Stomach smooth muscle (tissue), 2 donors: ENCODE results near the gene IGDCC3.
"Not testable (repeated sequence)": the region's sequence is repeated elsewhere in the genome, so short reads cannot be mapped to it uniquely, and the experiment has no call there.

Experiments
- H3K27ac ChIP-seq: one replicate; pipeline ENCODE4 v1.7.0; 2013; ENCODE audit warnings: mild to moderate bottlenecking, low read length, inconsistent platforms
- H3K27me3 ChIP-seq, 2 donors: one replicate each; pipeline ENCODE4 v1.7.0; 2013; ENCODE audit warnings: low read length in 2 of 2; ENCODE audit not compliant: insufficient read depth in 2 of 2, control insufficient read depth in 1 of 2
- H3K36me3 ChIP-seq, 2 donors: one replicate each; pipeline ENCODE4 v1.7.0; 2013; ENCODE audit warnings: low read length in 2 of 2; ENCODE audit not compliant: control insufficient read depth in 2 of 2, insufficient read depth in 2 of 2
- H3K4me1 ChIP-seq: one replicate; pipeline ENCODE4 v1.7.0; 2013; ENCODE audit warnings: low read length; ENCODE audit not compliant: control insufficient read depth, insufficient read depth
- H3K4me3 ChIP-seq, 2 donors: one replicate each; pipeline ENCODE4 v1.7.0; 2013; ENCODE audit warnings: low read length in 2 of 2
- H3K9ac ChIP-seq, 2 donors: one replicate each; pipeline ENCODE4 v1.7.0; 2013; ENCODE audit warnings: low read length in 2 of 2, mild to moderate bottlenecking in 1 of 2
- H3K9me3 ChIP-seq, 2 donors: one replicate each; pipeline ENCODE4 v1.7.0; 2013; ENCODE audit warnings: low read length in 2 of 2; ENCODE audit not compliant: control insufficient read depth in 2 of 2
- donor health status: healthy.
- donor health status: Pancreatic carcinoma.

IGDCC3 gene

DNA sequence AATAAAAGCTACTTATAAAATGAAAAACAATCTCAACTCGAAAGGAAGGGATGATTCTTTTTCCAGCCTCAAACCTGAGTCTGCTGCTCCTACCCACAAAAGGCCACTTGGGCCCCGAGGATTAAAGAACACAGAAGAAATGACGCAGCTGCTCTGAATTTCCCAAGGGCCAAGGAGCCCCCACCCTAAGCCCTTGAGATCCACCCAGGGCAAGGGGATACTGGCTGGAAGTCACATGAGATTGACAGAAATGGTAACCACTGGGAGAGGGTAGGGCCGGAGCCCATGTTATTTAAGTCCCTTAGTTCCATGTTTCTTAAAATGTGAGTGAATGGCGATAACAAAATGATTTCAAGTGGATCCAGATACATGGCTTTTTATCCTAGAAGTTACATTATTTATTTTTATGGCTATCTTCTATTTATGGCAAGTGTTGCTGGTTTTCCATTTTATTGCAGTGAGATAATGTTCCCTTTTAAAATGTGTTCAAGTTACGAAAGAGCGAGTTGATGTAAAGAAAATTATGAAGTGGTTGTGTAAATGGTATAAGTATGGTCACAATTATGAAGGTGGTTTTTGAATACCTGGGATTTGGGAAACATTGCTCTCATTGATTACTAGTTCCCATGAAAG, 28.1 kb upstream of the IGDCC3 start:
- Histone ChIP-seq H3K4me1 (no peaks in the 10 kb centered on the region), H3K9me3 (no peaks in the 10 kb centered on the region), H3K9ac (no peak overlapping the region), H3K27ac (no peak overlapping the region), H3K4me3 (no peak overlapping the region), H3K27me3 (peaks cover 7 to 12% of the 10 kb centered on the region in 2 donors), H3K36me3 (no peaks in the 10 kb centered on the region)

DNA sequence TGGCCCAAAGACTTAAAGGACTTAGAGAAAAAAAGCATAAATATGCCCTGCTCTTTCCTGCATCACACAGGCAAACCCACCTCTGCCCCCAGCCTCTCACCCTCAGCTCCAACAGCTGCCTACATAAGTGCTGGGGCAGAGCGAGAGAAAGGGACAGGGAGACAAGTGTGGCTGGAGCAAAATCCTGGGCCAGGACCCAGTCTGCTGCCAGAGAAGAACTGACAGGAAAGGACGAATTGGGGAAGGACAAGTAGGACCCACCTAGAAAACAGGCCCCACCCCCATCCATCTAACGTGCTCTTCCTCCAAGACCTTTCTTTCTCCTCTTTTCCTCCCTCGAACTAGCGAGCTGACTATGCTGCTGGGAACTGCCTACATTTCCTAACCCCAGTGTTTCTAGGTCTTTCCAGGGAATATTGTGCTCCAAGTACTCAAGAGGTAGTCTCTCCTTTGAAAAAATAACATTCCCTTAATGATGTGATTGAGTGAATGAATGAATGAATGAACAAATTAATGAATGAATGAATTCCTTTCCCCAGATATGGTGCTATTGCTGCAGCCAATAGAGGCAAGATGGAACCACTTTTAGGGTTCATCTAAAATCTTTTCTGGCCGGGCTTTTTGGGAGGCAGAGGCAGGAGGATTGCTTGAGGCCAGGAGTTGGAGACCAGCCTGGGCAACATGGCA, 26.5 kb upstream of the IGDCC3 start:
- H3K9me3 ChIP-seq = no peaks in the 10 kb centered on the region
- no peaks in the 10 kb centered on the region for H3K36me3 ChIP-seq
- no peaks in the 10 kb centered on the region for H3K4me1 ChIP-seq
- H3K27me3 ChIP-seq = peaks cover 7 to 13% of the 10 kb centered on the region in 2 donors
- H3K27ac ChIP-seq = no peak overlapping the region
- H3K9ac ChIP-seq = no peak overlapping the region
- no peak overlapping the region for H3K4me3 ChIP-seq

DNA sequence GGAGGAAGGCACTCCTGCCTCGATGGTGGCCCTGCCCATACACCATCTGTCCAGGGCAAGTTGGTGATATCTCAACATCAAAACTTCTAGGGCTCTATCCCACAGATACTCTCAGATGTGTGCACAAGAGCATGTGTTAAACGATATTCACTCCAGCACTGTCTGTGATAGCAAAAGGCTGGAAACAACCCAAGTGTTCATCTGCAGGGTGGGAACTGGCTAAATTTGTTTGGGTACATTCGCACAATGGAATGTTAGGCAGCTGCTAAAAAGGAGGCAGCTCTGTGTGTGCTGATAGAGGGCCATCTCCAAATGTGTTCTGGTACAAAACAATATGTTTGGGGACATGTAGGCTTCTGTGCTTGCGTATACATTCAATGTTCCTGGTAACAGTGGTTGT, 25.2 kb upstream of the IGDCC3 start:
- Histone ChIP-seq H3K27me3 (peaks cover 7 to 11% of the 10 kb centered on the region in 2 donors), H3K9ac (no peak overlapping the region)

DNA sequence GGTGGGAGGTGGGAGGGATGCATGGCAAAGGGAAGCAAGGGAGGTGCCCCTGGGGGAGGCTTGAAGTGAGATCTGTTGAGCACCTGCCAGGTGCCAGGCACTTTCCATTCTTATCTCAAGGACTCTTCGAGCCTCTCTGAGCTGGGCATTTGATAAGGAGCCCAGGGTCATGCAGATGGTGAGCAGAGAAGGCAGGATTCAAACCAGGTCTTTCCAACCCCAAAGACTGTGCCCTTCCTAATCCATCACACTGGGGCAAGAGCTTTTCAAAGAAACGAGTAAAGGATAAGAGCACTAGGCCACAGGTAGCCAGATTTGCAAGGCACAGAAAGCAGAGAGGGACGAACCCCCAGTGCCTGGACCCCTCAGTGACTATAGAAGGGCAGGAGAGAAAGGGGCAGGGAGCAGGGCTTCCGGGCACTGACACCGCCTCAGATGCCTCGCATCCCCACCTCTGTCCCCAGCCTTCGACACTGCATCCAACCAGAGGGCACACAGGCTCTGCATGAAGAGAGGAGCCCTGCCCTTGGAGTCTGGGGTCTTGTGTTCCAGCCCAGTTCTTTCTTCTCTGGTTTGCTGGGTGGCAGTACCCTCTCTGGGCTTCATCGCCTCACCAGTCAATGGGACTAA, 23.9 kb upstream of the IGDCC3 start:
- H3K36me3 ChIP-seq = no peaks in the 10 kb centered on the region
- no peak overlapping the region for H3K9ac ChIP-seq
- no peak overlapping the region for H3K4me3 ChIP-seq
- no peaks in the 10 kb centered on the region for H3K9me3 ChIP-seq
- no peaks in the 10 kb centered on the region for H3K4me1 ChIP-seq
- no peak overlapping the region for H3K27ac ChIP-seq
- H3K27me3 ChIP-seq = peaks cover 13 to 17% of the 10 kb centered on the region in 2 donors

More for the DNA sequence above, 25.2 kb upstream of the IGDCC3 start:
- no peaks in the 10 kb centered on the region for H3K4me1 ChIP-seq
- no peaks in the 10 kb centered on the region for H3K9me3 ChIP-seq
- H3K27ac ChIP-seq = no peak overlapping the region
- H3K4me3 ChIP-seq = no peak overlapping the region
- no peaks in the 10 kb centered on the region for H3K36me3 ChIP-seq

DNA sequence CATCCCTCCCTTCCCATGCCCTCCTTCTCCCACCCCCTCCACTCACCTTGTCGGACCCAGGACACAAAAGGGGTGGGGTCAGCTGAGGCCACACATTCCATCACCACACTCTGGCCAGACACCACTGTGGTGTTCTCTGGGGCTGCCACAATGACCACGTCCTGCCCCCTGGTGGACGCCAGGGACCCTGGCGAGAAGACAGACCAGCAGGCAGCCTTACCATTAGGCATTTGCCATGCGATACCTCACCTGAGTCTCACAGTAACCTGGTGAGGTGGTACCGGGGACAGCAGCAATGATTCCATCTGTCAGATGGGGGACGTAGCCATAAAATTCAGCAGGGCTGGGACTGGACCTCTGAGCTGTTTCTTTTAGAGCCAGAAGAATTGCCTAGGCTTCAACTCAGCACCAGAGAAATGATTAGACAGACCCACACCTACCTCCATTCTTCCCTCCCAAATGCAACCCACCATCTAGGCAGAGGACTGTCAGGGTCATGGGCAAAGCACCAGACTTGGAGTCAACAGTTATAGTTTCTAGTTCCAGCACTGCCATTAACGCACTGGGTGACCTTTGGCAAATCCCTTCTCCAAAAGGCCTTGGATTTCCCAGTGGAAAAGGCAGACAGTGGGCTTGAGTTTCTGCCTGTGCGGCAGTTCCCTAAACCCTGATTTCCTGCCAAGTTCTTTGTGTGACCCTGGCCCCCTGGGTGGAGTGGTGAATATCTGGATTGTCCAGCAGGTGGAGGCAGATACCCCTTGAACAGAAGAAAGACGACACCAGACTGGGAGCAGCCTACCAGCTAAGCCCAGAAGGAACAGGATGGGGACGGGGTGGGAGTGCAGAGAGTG, 23.2 kb upstream of the IGDCC3 start:
- Histone ChIP-seq H3K4me3 (no peak overlapping the region), H3K9me3 (no peaks in the 10 kb centered on the region), H3K36me3 (no peaks in the 10 kb centered on the region), H3K9ac (no peak overlapping the region), H3K27me3 (peaks cover 18 to 22% of the 10 kb centered on the region in 2 donors), H3K27ac (no peak overlapping the region), H3K4me1 (no peaks in the 10 kb centered on the region)

DNA sequence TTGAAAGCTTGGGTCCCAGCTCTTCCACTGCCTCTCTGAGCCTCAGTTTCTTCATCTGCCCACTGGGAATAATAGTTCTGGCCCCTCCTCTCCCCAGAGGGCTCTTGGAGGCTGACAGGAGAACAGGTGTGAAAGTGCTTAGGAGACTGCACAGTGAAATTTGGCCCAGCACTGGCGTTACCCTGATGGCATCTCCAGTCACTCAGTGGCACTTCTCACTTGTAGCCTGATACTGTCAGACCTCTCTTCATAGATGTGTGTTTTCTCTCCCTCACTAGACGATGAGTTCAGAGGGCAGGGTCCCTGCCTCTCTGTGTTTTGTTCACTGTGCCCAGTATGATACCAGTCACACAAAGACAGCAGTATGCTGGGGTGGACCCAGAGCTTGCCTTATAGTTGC, 22.2 kb upstream of the IGDCC3 start:
- H3K9ac ChIP-seq = no peak overlapping the region
- H3K27ac ChIP-seq = no peak overlapping the region
- H3K9me3 ChIP-seq = no peaks in the 10 kb centered on the region
- no peak overlapping the region for H3K4me3 ChIP-seq
- H3K36me3 ChIP-seq = no peaks in the 10 kb centered on the region
- H3K27me3 ChIP-seq = peaks cover 26 to 29% of the 10 kb centered on the region in 2 donors
- H3K4me1 ChIP-seq = peaks cover 3% of the 10 kb centered on the region

DNA sequence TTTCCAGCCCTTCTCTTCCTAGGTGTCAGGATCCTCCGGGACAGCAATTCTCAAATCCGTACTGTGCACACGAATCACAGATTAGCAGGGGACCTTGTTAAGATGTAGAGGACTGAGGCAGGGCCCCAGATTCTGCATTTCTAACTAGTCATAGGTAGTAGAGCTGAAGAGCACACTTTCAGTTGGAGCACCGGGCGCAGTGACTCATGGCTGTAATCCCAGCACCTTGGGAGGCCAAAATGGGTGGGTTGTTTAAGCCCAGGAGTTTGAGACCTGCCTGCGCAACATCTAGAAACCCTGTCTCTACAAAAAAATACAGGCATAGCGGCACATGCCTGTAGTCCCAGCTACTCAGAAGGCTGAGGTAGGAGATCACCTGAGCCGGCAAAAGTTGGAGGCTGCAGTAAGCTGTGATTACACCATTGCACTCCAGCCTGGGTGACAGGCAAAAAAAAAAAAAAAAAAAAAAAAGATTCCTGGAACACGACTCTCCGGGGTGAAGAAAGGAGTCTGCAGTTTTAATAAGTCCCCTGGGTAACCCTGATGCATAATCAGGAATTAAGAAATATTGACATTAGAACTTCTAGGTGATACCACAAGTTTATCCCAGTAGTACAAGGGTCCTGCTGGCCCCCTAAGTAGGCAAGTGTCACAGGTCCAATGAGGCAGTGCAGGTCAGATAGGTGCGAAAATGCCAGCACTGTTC, 21.4 kb upstream of the IGDCC3 start:
- Histone ChIP-seq H3K4me3 (no peak overlapping the region), H3K27ac (no peak overlapping the region), H3K36me3 (no peaks in the 10 kb centered on the region), H3K9ac (no peak overlapping the region), H3K9me3 (no peaks in the 10 kb centered on the region), H3K27me3 (peaks cover 33 to 34% of the 10 kb centered on the region in 2 donors), H3K4me1 (peaks cover 3% of the 10 kb centered on the region)

DNA sequence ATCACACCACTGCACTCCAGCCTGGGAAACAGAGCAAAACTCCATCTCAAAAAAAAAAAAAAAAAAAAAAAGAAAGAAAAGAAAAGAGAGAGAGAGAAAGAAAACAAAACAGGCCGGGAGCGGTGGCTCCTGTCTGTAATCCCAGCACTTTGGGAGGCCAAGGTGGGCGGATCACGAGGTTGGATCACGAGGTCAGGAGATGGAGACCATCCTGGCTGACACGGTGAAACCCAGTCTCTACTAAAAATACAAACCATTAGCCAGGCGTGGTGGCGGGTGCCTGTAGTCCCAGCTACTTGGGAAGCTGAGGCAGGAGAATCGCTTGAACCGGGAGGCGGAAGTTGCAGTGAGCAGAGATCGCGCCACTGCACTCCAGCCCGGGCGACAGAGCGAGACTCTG, 20.7 kb upstream of the IGDCC3 start:
- peaks cover 30 to 36% of the 10 kb centered on the region in 2 donors for H3K27me3 ChIP-seq
- H3K27ac ChIP-seq, H3K36me3 ChIP-seq, H3K9me3 ChIP-seq, H3K9ac ChIP-seq, H3K4me1 ChIP-seq, H3K4me3 ChIP-seq: not testable (repeated sequence)

DNA sequence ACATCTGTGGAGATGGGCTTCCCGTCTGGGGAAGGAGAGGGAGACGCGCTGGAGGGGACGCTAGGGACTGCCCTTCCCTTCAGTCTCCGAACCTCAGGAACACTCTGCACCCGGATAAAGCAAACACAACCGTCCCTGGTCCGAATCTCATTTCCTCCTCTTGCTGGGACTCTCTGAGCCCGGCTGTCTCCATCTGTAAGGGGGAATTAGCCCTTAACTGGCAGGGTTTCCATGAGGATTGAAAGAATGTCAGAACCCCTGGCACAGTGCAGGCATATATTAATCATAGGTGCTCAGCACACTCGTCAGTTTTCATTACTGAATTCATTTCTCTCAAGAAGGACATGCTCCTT, 19.1 kb upstream of the IGDCC3 start:
- Histone ChIP-seq H3K27ac (no peak overlapping the region), H3K4me1 (peaks cover 3% of the 10 kb centered on the region), H3K4me3 (no peak overlapping the region), H3K9ac (no peak overlapping the region), H3K36me3 (no peaks in the 10 kb centered on the region), H3K27me3 (peaks cover 25 to 36% of the 10 kb centered on the region in 2 donors), H3K9me3 (no peaks in the 10 kb centered on the region)

- Histone ChIP-seq H3K9ac (no peak overlapping the region), H3K36me3 (no peaks in the 10 kb centered on the region), H3K9me3 (no peaks in the 10 kb centered on the region), H3K4me3 (no peak overlapping the region), H3K4me1 (peaks cover 3% of the 10 kb centered on the region), H3K27me3 (peaks cover 25 to 30% of the 10 kb centered on the region in 2 donors), H3K27ac (no peak overlapping the region)
Measured at GRCh38 chr15:65396283-65396964, 18.6 kb upstream of the IGDCC3 start.
